Medulla oblongata (tissue), 1 donor: ENCODE results near the gene TMTC2.
"Not testable (repeated sequence)": the region's sequence is repeated elsewhere in the genome, so short reads cannot be mapped to it uniquely, and the experiment has no call there.

Source experiments
- DNase-seq: peaks from one replicate; pipeline ENCODE4 v3.0.0-alpha.2; 2015; ENCODE audit errors: extremely low spot score

Gene TMTC2

GRCh38 chr12:82789674-82790073 lies 103.0 kb downstream of the TMTC2 start:
- DNase-seq: no peak

GRCh38 chr12:82793751-82794281 lies 107.1 kb downstream of the TMTC2 start:
- peak; percentile 49 for DNase-seq

- DNase-seq: no peak
Measured at GRCh38 chr12:82797480-82797879, 110.8 kb downstream of the TMTC2 start.

- DNase-seq: no peak
Measured at GRCh38 chr12:82800185-82800584, 113.5 kb downstream of the TMTC2 start.

- no peak for DNase-seq
Measured at GRCh38 chr12:82801951-82802610, 115.4 kb downstream of the TMTC2 start.

GRCh38 chr12:82803201-82803600 lies 116.5 kb downstream of the TMTC2 start:
- DNase-seq: no peak

GRCh38 chr12:82804601-82805000 lies 117.9 kb downstream of the TMTC2 start:
- no peak for DNase-seq

GRCh38 chr12:82805004-82805403 lies 118.3 kb downstream of the TMTC2 start:
- not testable (repeated sequence) for DNase-seq

- DNase-seq: no peak
Measured at GRCh38 chr12:82805812-82806497, 119.2 kb downstream of the TMTC2 start.

GRCh38 chr12:82807132-82807737 lies 120.5 kb downstream of the TMTC2 start:
- no peak for DNase-seq

- DNase-seq: no peak
Measured at GRCh38 chr12:82810568-82810967, 123.9 kb downstream of the TMTC2 start.

- peak; percentile 85 for DNase-seq
Measured at GRCh38 chr12:82817368-82817767, 130.7 kb downstream of the TMTC2 start.

GRCh38 chr12:82818271-82819035 lies 131.7 kb downstream of the TMTC2 start:
- DNase-seq: no peak

- DNase-seq: no peak
Measured at GRCh38 chr12:82826505-82826904, 139.8 kb downstream of the TMTC2 start.

GRCh38 chr12:82832096-82832495 lies 145.4 kb downstream of the TMTC2 start:
- DNase-seq: no peak

- no peak for DNase-seq
Measured at GRCh38 chr12:82832981-82833380, 146.3 kb downstream of the TMTC2 start.

GRCh38 chr12:82833481-82833880 lies 146.8 kb downstream of the TMTC2 start:
- no peak for DNase-seq

GRCh38 chr12:82835217-82835616 lies 148.5 kb downstream of the TMTC2 start:
- no peak for DNase-seq

GRCh38 chr12:82838131-82838551 lies 151.4 kb downstream of the TMTC2 start:
- DNase-seq: peak; percentile 85

GRCh38 chr12:82838827-82839226 lies 152.1 kb downstream of the TMTC2 start:
- no peak for DNase-seq

- no peak for DNase-seq
Measured at GRCh38 chr12:82839796-82840195, 153.1 kb downstream of the TMTC2 start.

GRCh38 chr12:82841487-82841904 lies 154.8 kb downstream of the TMTC2 start:
- DNase-seq: no peak
